Neural crest cell (in vitro differentiated cells): Measurements from ENCODE around the gene SLC25A23. TPM values are rescaled to one million over a fixed set of nuclear protein-coding genes. Genes with fewer than 3 reads are reported as not detected.

Experiments used
- DNase-seq: peaks from one replicate; pipeline ENCODE4 v3.0.0; 2021; ENCODE audit warnings: low read depth, mixed read lengths, low spot score
- H3K27ac Mint-ChIP-seq: one replicate; pipeline ENCODE4 v1.8.0; 2021; ENCODE audit warnings: mild to moderate bottlenecking, mixed read lengths; ENCODE audit not compliant: unreplicated experiment
- H3K27me3 Mint-ChIP-seq: 2 replicates; pipeline ENCODE4 v1.8.0; 2021; ENCODE audit warnings: low read depth, mild to moderate bottlenecking, mixed read lengths
- H3K36me3 Mint-ChIP-seq: 2 replicates; pipeline ENCODE4 v1.8.0; 2021; ENCODE audit warnings: low read depth, mild to moderate bottlenecking, mixed read lengths
- H3K4me1 Mint-ChIP-seq: 2 replicates; pipeline ENCODE4 v1.8.0; 2021; ENCODE audit warnings: mixed read lengths
- H3K4me3 Mint-ChIP-seq: one replicate; pipeline ENCODE4 v1.8.0; 2021; ENCODE audit warnings: mild to moderate bottlenecking, mixed read lengths
- H3K9me3 Mint-ChIP-seq: 2 replicates; pipeline ENCODE4 v1.8.0; 2021; ENCODE audit warnings: mixed read lengths
- CTCF ChIP-seq: fragments of 200-600 bp; sonication (generic); conservative IDR thresholded peaks from 2 replicates; pipeline ENCODE4 v1.5.0; 2021; ENCODE audit warnings: antibody characterized with exemption, mild to moderate bottlenecking
- total RNA-seq: library from RNA; stranded (reverse); gene quantifications from 2 replicates; pipeline ENCODE4 v1.2.1, GENCODE V29; 2021

The SLC25A23 gene
- total RNA-seq, 1 donor from 2014 or later = 72.2 TPM

- no peak for TF ChIP-seq CTCF
- no peak overlapping the region for H3K27ac Mint-ChIP-seq
- DNase-seq = no peak
- H3K4me3 Mint-ChIP-seq = no peak overlapping the region
- peaks cover 37% of the 10 kb centered on the region for H3K27me3 Mint-ChIP-seq
- no peaks in the 10 kb centered on the region for H3K36me3 Mint-ChIP-seq
- H3K4me1 Mint-ChIP-seq = peaks cover 11% of the 10 kb centered on the region
- H3K9me3 Mint-ChIP-seq = no peaks in the 10 kb centered on the region
These were observed 19.2 kb upstream of the SLC25A23 start for GRCh38 chr19:6478815-6479214.

- Mint-ChIP-seq H3K36me3 (no peaks in the 10 kb centered on the region), H3K27me3 (peaks cover 35% of the 10 kb centered on the region), H3K9me3 (no peaks in the 10 kb centered on the region), H3K4me1 (peaks cover 10% of the 10 kb centered on the region), H3K27ac (no peak overlapping the region), H3K4me3 (no peak overlapping the region)
- TF ChIP-seq CTCF = no peak
- DNase-seq = no peak
These were observed 17.4 kb upstream of the SLC25A23 start for GRCh38 chr19:6476896-6477431.

GRCh38 chr19:6476155-6476895, 16.7 kb upstream of the SLC25A23 start:
- no peaks in the 10 kb centered on the region for H3K9me3 Mint-ChIP-seq
- TF ChIP-seq CTCF = no peak
- H3K27ac Mint-ChIP-seq = no peak overlapping the region
- DNase-seq = peak; percentile 90
- H3K4me1 Mint-ChIP-seq = peaks cover 7% of the 10 kb centered on the region
- H3K36me3 Mint-ChIP-seq = no peaks in the 10 kb centered on the region
- peaks cover 33% of the 10 kb centered on the region for H3K27me3 Mint-ChIP-seq
- H3K4me3 Mint-ChIP-seq = peak overlapping the region; percentile 80

- Mint-ChIP-seq H3K27me3 (peaks cover 36% of the 10 kb centered on the region), H3K36me3 (no peaks in the 10 kb centered on the region), H3K4me3 (peak overlapping the region; percentile 80), H3K9me3 (no peaks in the 10 kb centered on the region), H3K27ac (no peak overlapping the region), H3K4me1 (peaks cover 7% of the 10 kb centered on the region)
- TF ChIP-seq CTCF = no peak
- no peak for DNase-seq
These were observed 15.9 kb upstream of the SLC25A23 start for GRCh38 chr19:6475321-6476108.

- Mint-ChIP-seq H3K27ac (no peak overlapping the region), H3K4me1 (peaks cover 7% of the 10 kb centered on the region), H3K27me3 (peaks cover 46% of the 10 kb centered on the region), H3K36me3 (no peaks in the 10 kb centered on the region), H3K4me3 (no peak overlapping the region), H3K9me3 (no peaks in the 10 kb centered on the region)
- no peak for TF ChIP-seq CTCF
- no peak for DNase-seq
These were observed 14.1 kb upstream of the SLC25A23 start for GRCh38 chr19:6473647-6474046.
